Mucosa of stomach (tissue), 1 donor: ENCODE measurements around the gene ACHE.

ENCODE experiments used
- H3K27me3 ChIP-seq: one replicate; pipeline ENCODE4 v1.7.0; 2013; ENCODE audit warnings: mild to moderate bottlenecking, low read length; ENCODE audit not compliant: control insufficient read depth, insufficient read depth
- H3K36me3 ChIP-seq: one replicate; pipeline ENCODE4 v1.7.0; 2013; ENCODE audit warnings: low read length; ENCODE audit not compliant: control insufficient read depth, insufficient read depth
- H3K4me1 ChIP-seq: one replicate; pipeline ENCODE4 v1.7.0; 2013; ENCODE audit warnings: mild to moderate bottlenecking, low read length; ENCODE audit not compliant: control insufficient read depth, insufficient read depth
- H3K4me3 ChIP-seq: one replicate; pipeline ENCODE4 v1.7.0; 2013; ENCODE audit warnings: low read length
- H3K9ac ChIP-seq: one replicate; pipeline ENCODE4 v1.7.0; 2013; ENCODE audit warnings: mild to moderate bottlenecking, low read length, moderate library complexity
- H3K9me3 ChIP-seq: one replicate; pipeline ENCODE4 v1.7.0; 2013; ENCODE audit warnings: mild to moderate bottlenecking, low read length, moderate library complexity; ENCODE audit not compliant: control insufficient read depth
- donor health status: Pancreatic carcinoma.

The ACHE gene

DNA sequence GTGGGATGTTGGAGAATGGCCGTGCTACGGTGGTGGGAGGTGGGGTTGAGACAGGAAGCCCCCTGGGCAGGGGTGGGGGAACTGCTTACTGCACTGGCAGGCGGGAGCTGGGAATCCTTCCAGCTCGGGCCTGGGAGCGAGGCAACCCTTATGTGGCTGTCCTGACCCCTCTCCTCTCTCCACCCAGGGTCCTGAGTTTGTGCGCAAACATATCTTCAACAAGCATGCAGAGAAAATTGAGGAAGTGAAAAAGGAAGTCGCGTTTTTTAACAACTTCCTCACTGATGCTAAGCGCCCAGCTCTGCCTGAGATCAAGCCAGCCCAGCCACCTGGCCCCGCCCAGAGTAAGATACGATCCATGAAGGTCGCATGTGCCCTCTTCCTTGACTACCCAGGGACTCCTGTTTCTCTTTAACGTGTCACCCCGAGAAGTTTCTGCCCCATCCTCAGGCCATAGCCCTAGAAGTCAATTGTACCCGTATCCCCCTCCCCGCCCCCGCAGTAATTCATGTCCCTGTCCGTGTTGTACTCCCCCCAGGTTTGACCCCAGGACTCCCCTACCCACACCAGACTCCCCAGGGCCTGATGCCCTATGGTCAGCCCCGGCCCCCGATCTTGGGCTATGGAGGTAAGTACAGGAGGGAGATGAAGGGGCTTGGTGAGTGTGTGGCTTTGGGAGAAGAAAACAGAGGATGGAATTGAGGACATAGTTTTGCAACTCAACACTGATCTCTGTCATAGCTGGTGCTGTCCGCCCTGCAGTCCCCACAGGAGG is 8.0 kb downstream of the ACHE start:
- H3K27me3 ChIP-seq: peaks cover 2% of the 10 kb centered on the region
- H3K4me3 ChIP-seq: no peak overlapping the region
- H3K9ac ChIP-seq: no peak overlapping the region
- H3K4me1 ChIP-seq: peaks cover 30% of the 10 kb centered on the region
- no peaks in the 10 kb centered on the region for H3K9me3 ChIP-seq
- H3K36me3 ChIP-seq: peaks cover 17% of the 10 kb centered on the region

- Histone ChIP-seq H3K4me1 (peaks cover 30% of the 10 kb centered on the region), H3K36me3 (peaks cover 17% of the 10 kb centered on the region), H3K9me3 (no peaks in the 10 kb centered on the region), H3K9ac (no peak overlapping the region), H3K4me3 (no peak overlapping the region), H3K27me3 (no peaks in the 10 kb centered on the region)
Observed at GRCh38 chr7:100886936-100887515, 8.7 kb downstream of the ACHE start.

DNA sequence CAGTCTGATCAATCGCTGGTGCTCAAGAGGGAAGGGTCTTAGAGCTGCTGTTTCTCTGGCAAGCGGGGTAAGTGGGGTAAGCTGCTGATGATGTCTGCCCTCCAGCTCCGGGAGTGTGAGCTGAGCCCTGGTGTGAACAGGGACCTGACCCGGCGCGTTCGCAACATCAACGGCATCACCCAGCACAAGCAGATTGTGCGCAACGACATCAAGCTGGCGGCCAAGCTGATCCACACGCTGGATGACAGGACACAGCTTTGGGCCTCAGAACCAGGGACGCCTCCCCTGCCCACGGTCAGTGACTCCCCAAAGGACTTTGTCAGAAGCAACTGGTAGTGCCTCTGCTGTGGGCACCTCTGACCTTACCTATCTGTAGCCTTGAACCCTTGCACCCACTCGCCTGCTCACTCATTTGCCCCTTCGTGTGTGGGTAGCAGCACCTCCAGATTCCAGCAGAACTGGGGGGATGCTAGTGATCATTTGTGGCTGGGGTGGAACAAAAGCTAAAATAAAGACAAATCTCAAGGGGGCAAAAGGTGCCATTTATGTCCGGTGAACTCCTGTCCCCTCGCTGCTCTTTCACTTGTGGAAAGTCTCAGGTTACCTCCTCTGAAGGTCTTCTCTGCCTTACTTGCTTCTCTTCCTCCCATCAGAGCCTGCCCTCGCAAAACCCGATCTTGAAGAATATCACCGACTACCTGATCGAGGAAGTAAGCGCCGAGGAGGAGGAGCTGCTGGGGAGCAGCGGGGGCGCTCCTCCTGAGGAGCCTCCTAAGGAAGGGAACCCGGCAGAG is 9.3 kb downstream of the ACHE start:
- H3K4me3 ChIP-seq: no peak overlapping the region
- H3K27me3 ChIP-seq: no peaks in the 10 kb centered on the region
- H3K9me3 ChIP-seq: no peaks in the 10 kb centered on the region
- H3K4me1 ChIP-seq: peaks cover 30% of the 10 kb centered on the region
- peaks cover 17% of the 10 kb centered on the region for H3K36me3 ChIP-seq
- H3K9ac ChIP-seq: no peak overlapping the region

- H3K9ac ChIP-seq: no peak overlapping the region
- H3K36me3 ChIP-seq: peaks cover 17% of the 10 kb centered on the region
- H3K4me3 ChIP-seq: no peak overlapping the region
- peaks cover 28% of the 10 kb centered on the region for H3K4me1 ChIP-seq
- H3K9me3 ChIP-seq: no peaks in the 10 kb centered on the region
- no peaks in the 10 kb centered on the region for H3K27me3 ChIP-seq
Observed at GRCh38 chr7:100885440-100886141, 10.1 kb downstream of the ACHE start.

DNA sequence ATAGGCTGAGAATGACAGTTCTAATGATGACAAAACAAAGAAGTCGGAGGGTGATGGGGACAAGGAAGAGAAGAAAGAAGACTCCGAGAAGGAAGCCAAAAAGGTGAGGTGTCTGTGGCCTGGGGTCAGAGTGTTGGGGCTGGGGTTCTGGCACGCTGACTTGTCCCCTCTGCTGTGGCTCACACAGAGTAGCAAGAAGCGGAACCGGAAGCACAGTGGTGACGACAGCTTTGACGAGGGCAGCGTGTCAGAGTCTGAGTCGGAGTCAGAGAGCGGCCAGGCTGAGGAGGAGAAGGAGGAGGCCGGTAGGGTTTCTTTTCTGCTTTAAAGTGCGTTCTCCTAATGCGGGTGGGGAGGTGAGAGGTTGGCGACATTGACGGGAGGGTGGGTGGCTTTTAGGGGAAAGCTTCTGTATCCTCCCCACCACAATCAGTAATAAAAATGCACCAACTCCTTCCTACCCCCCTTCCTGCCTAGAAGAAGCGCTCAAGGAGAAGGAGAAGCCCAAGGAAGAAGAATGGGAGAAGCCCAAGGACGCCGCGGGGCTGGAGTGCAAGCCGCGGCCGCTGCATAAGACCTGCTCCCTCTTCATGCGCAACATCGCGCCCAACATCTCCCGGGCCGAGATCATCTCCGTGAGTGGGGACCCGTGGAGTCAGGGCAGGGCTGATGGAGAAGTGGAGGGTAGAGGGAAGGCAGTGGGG is 10.8 kb downstream of the ACHE start:
- Histone ChIP-seq H3K27me3 (no peaks in the 10 kb centered on the region), H3K9ac (no peak overlapping the region), H3K4me3 (no peak overlapping the region), H3K36me3 (peaks cover 17% of the 10 kb centered on the region), H3K4me1 (peaks cover 23% of the 10 kb centered on the region), H3K9me3 (no peaks in the 10 kb centered on the region)

DNA sequence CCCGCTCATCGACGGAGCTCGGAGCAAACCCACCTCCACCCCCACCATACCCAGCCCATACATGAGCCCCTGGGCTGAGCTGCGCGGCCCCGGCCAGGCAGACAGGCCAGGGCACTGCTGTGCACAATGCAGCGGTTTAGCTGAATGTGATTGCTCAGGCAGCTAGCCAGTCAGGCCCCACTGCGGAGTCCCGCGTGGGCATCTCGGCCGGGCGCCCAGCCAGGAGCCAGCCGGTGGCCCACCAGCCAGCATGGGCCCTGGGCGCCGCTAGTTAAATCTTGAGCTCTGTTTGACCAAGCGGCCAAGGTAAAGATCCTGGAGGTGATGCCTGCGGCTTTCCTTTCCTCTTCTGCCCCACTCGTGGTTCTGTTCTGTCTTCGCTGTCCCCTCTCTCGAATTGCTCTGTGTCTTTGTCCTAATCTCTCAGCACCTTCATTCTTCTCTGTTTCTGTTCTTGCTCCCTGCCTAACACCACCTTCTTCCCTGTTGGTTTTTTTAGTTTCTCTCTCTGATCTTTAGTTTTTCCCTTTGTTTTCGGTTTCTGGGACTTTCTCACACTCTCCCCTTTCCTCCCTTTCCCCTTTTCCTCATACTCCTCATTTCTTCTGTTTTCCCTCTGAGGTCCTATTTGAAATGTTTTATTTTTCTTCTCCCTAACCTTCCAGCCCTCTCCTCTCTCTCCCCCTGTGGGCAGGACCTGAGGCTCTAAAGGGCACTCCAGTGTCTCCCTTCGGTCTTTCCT is 12.7 kb downstream of the ACHE start:
- no peak overlapping the region for H3K4me3 ChIP-seq
- no peaks in the 10 kb centered on the region for H3K27me3 ChIP-seq
- H3K9ac ChIP-seq: no peak overlapping the region
- H3K9me3 ChIP-seq: no peaks in the 10 kb centered on the region
- H3K36me3 ChIP-seq: peaks cover 17% of the 10 kb centered on the region
- H3K4me1 ChIP-seq: peaks cover 19% of the 10 kb centered on the region

DNA sequence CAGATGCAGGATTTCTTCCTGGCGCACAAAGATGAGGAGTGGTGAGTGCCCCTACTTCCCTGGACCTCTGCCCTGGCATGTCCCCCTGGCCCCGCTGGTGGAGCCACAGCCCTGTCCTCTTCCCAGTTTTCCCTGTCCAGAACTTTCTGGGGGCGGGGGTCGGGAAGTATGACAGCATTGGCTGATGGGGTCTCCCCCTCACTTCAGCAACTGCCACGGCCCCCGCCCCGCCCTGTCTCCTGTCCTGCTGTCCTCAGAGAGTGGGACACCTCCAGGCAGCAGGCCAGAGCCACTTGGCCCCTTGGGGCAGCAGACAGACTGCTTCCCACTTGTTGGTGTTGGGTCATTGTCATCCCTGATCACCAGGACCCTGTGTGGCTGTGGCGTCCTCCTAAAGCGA is 13.5 kb downstream of the ACHE start:
- Histone ChIP-seq H3K9ac (no peak overlapping the region), H3K9me3 (no peaks in the 10 kb centered on the region), H3K36me3 (peaks cover 14% of the 10 kb centered on the region), H3K4me3 (no peak overlapping the region), H3K4me1 (peaks cover 13% of the 10 kb centered on the region), H3K27me3 (no peaks in the 10 kb centered on the region)

- H3K4me1 ChIP-seq: peaks cover 18% of the 10 kb centered on the region
- no peak overlapping the region for H3K9ac ChIP-seq
- no peak overlapping the region for H3K4me3 ChIP-seq
- no peaks in the 10 kb centered on the region for H3K9me3 ChIP-seq
- H3K36me3 ChIP-seq: peaks cover 8% of the 10 kb centered on the region
- H3K27me3 ChIP-seq: no peaks in the 10 kb centered on the region
Observed at GRCh38 chr7:100881136-100881535, 14.6 kb downstream of the ACHE start.

GRCh38 chr7:100880645-100881044 is 15.0 kb downstream of the ACHE start:
- H3K36me3 ChIP-seq: peaks cover 4% of the 10 kb centered on the region
- H3K27me3 ChIP-seq: no peaks in the 10 kb centered on the region
- H3K9me3 ChIP-seq: no peaks in the 10 kb centered on the region
- no peak overlapping the region for H3K4me3 ChIP-seq
- no peak overlapping the region for H3K9ac ChIP-seq
- peaks cover 23% of the 10 kb centered on the region for H3K4me1 ChIP-seq

- H3K9me3 ChIP-seq: no peaks in the 10 kb centered on the region
- H3K36me3 ChIP-seq: peaks cover 4% of the 10 kb centered on the region
- no peak overlapping the region for H3K4me3 ChIP-seq
- H3K27me3 ChIP-seq: no peaks in the 10 kb centered on the region
- peaks cover 23% of the 10 kb centered on the region for H3K4me1 ChIP-seq
- H3K9ac ChIP-seq: peak overlapping the region; percentile 34
Observed at GRCh38 chr7:100879685-100880261, 15.9 kb downstream of the ACHE start.

- no peaks in the 10 kb centered on the region for H3K27me3 ChIP-seq
- peak overlapping the region; percentile 39 for H3K9ac ChIP-seq
- H3K9me3 ChIP-seq: no peaks in the 10 kb centered on the region
- peaks cover under 1% of the 10 kb centered on the region for H3K36me3 ChIP-seq
- H3K4me1 ChIP-seq: peaks cover 30% of the 10 kb centered on the region
- H3K4me3 ChIP-seq: no peak overlapping the region
Observed at GRCh38 chr7:100878685-100879084, 17.0 kb downstream of the ACHE start.
